K562 (cell line): Measurements from ENCODE around the gene AIFM3. TPM values are rescaled to one million over a fixed set of nuclear protein-coding genes. Genes with fewer than 3 reads are reported as not detected.

ENCODE experiments used
- ATAC-seq: fragments of 200-7000 bp; cut with Tn5 transposase; 3 replicates; pipeline ENCODE4 v1.9.1; 2020; ENCODE audit warnings: moderate library complexity
- BruUV-seq: library from RNA; stranded (reverse); fragments of 400-500 nt; replicated peaks from 2 replicates; lab custom pipeline; 2021; lab: Mats Ljungman, UMichigan
- CTCF ChIA-PET: fragments of 300-600 bp; formaldehyde crosslinking; extraction: SDS; loops from one replicate; lab custom pipeline; 2021; ENCODE audit warnings: low intra/inter-chr PET ratio; lab: Yijun Ruan, JAX
- POLR2A ChIA-PET: fragments of 300-600, 350-650 bp; sonication (Branson Sonifier 250); formaldehyde crosslinking; extraction: SDS; loops from one replicate; lab custom pipeline; 2021; ENCODE audit warnings: antibody characterized with exemption, inconsistent platforms; lab: Yijun Ruan, JAX
- DNase-seq, 4 experiments: peaks; one replicate each; pipeline versions ENCODE4 v3.0.0 to v3.0.0-alpha.2; 2011 to 2018; ENCODE audit warnings: low spot score in 3 of 4, mixed read lengths in 3 of 4; ENCODE audit errors: extremely low read depth in 1 of 4
- FAIRE-seq: peaks from 2 replicates; lab custom pipeline; 2011; peaks lifted over from hg19 to GRCh38; lab: Jason Lieb, UNC
- H2AFZ ChIP-seq: 2 replicates; pipeline ENCODE4 v1.6.0; 2011; ENCODE audit warnings: low read depth, low read length, control low read depth, inconsistent platforms
- H3K27ac ChIP-seq: fragments of 200-600 bp; 3 replicates; pipeline ENCODE4 v1.8.0; 2011; ENCODE audit warnings: low read depth, mild to moderate bottlenecking, control low read depth, inconsistent platforms, low read length, moderate library complexity, mixed read lengths; ENCODE audit errors: extremely low read depth
- H3K27me3 ChIP-seq, 2 experiments: fragments of 300-600 bp in 1 of 2; 2 replicates in 1 of 2; 3 replicates in 1 of 2; pipeline versions ENCODE4 v1.6.0 to v1.8.0; 2011; ENCODE audit warnings: inconsistent platforms in 2 of 2, low read length in 2 of 2, mild to moderate bottlenecking in 1 of 2, mixed read lengths in 1 of 2, moderate library complexity in 1 of 2; ENCODE audit not compliant: control insufficient read depth in 2 of 2, insufficient read depth in 2 of 2
- H3K36me3 ChIP-seq: fragments of 300-600 bp; 3 replicates; pipeline ENCODE4 v1.8.0; 2011; ENCODE audit warnings: mild to moderate bottlenecking, low read length, inconsistent platforms; ENCODE audit not compliant: control insufficient read depth, insufficient read depth
- H3K4me1 ChIP-seq, 2 experiments: fragments of 200-600 bp in 1 of 2; replicated peaks in 1 of 2; 2 replicates in 1 of 2; 3 replicates in 1 of 2; pipeline versions ENCODE4 v1.5.1 to v1.8.0; 2011; ENCODE audit warnings: inconsistent platforms in 2 of 2, low read length in 2 of 2, mild to moderate bottlenecking in 1 of 2, mixed read lengths in 1 of 2, moderate library complexity in 1 of 2; ENCODE audit not compliant: control insufficient read depth in 2 of 2, insufficient read depth in 2 of 2
- H3K4me2 ChIP-seq: 2 replicates; pipeline ENCODE4 v1.6.1; 2011; ENCODE audit warnings: low read length, control low read depth, inconsistent platforms, mixed read lengths; ENCODE audit not compliant: insufficient read depth
- H3K4me3 ChIP-seq: fragments of 200-600 bp; sonication (generic), shearing (Covaris generic); 2 replicates; pipeline ENCODE4 v1.5.1; 2016; ENCODE audit warnings: control low read depth, inconsistent platforms
- H3K79me2 ChIP-seq: fragments of 200-600 bp; 3 replicates; pipeline ENCODE4 v1.8.0; 2011; ENCODE audit warnings: low read length, inconsistent platforms; ENCODE audit not compliant: control insufficient read depth, insufficient read depth
- H3K9ac ChIP-seq, 2 experiments: 2 replicates each; pipeline versions ENCODE4 v1.6.0 to v1.6.1; 2011; ENCODE audit warnings: low read depth in 2 of 2, low read length in 2 of 2, control low read depth in 1 of 2, inconsistent platforms in 1 of 2, mild to moderate bottlenecking in 1 of 2, mixed read lengths in 1 of 2; ENCODE audit not compliant: insufficient read depth in 1 of 2
- H3K9me1 ChIP-seq: one replicate; pipeline ENCODE4 v1.6.0; 2011; ENCODE audit warnings: inconsistent platforms, mild to moderate bottlenecking, low read length, moderate library complexity; ENCODE audit not compliant: control insufficient read depth, insufficient read depth
- H3K9me3 ChIP-seq: replicated peaks from 2 replicates; pipeline ENCODE4 v1.5.1; 2011; ENCODE audit warnings: low read depth, low read length, inconsistent platforms; ENCODE audit not compliant: control insufficient read depth, insufficient read depth
- H4K20me1 ChIP-seq: replicated peaks from 2 replicates; pipeline ENCODE4 v1.6.1; 2011; ENCODE audit warnings: low read length, inconsistent platforms, mixed read lengths; ENCODE audit not compliant: control insufficient read depth, insufficient read depth
- ARID4B ChIP-seq: sonication (generic); formaldehyde crosslinking; IDR thresholded peaks from 2 replicates; pipeline ENCODE4 v1.8.0; 2022; ENCODE audit warnings: mild to moderate bottlenecking, missing genetic modification reagents
- HINFP ChIP-seq: fragments of 450-650 bp; conservative IDR thresholded peaks from 2 replicates; pipeline ENCODE4 v1.6.1; 2016; ENCODE audit warnings: missing genetic modification characterization, low read depth, mild to moderate bottlenecking, control low read depth, missing compliant biosample characterization
- MAX ChIP-seq: sonication (generic); formaldehyde crosslinking; IDR thresholded peaks from 2 replicates; pipeline ENCODE4 v1.9.0; 2022; ENCODE audit warnings: mild to moderate bottlenecking, missing genetic modification reagents
- PTBP1 ChIP-seq: fragments of 200-400 bp; formaldehyde crosslinking; IDR thresholded peaks from 2 replicates; pipeline ENCODE4 v1.6.1; 2017; ENCODE audit warnings: low read depth, low read length
- ZBTB9 ChIP-seq: fragments of 450-650 bp; formaldehyde crosslinking; IDR thresholded peaks from 2 replicates; pipeline ENCODE4 v1.4.0; 2020; ENCODE audit warnings: mild to moderate bottlenecking, moderate library complexity
- ZC3H8 ChIP-seq: fragments of 450-650 bp; IDR thresholded peaks from 2 replicates; pipeline ENCODE4 v1.6.1; 2017
- ZFP1 ChIP-seq: fragments of 450-650 bp; formaldehyde crosslinking; IDR thresholded peaks from 2 replicates; pipeline ENCODE4 v1.4.0; 2020; ENCODE audit warnings: mild to moderate bottlenecking, mixed read lengths
- ZNF140 ChIP-seq: fragments of 250-450 bp; sonication (Bioruptor Pico); IDR thresholded peaks from 2 replicates; pipeline ENCODE4 v1.8.0; 2021; ENCODE audit warnings: moderate library complexity, mild to moderate bottlenecking, inconsistent platforms
- ZNF277 ChIP-seq: fragments of 250-450 bp; sonication (Bioruptor Pico); IDR thresholded peaks from 2 replicates; pipeline ENCODE4 v1.8.0; 2022; ENCODE audit warnings: inconsistent platforms, mild to moderate bottlenecking, moderate library complexity, borderline replicate concordance
- ZNF780A ChIP-seq: fragments of 250-450 bp; sonication (Bioruptor Pico); IDR thresholded peaks from 2 replicates; pipeline ENCODE4 v1.5.0; 2021; ENCODE audit warnings: mild to moderate bottlenecking
- WGBS: fragments of 100-300 bp; shearing (Covaris generic); methylation state at CpG from one replicate; pipeline ENCODE4 v1.1.6; 2016; ENCODE audit warnings: low coverage, mixed read lengths; ENCODE audit not compliant: insufficient coverage; ENCODE audit errors: missing lambda C conversion rate; 5-methylcytosine and 5-hydroxymethylcytosine counted together
- in situ Hi-C: fragments of 300-500 bp; cut with MboI; formaldehyde crosslinking; loops from 4 replicates; pipeline ENCODE4 v1.15.0; 2018; ENCODE audit warnings: inconsistent platforms, mixed read lengths
- intact Hi-C: fragments of 100-400 bp; cut with micrococcal nuclease; formaldehyde crosslinking; loops from 2 replicates; pipeline ENCODE4 v1.14.2; 2022
- polyA plus RNA-seq, 8 experiments: library from polyadenylated mRNA; depleted of rRNA in 4 of 8; stranded (reverse) in 5 of 8; unstranded in 3 of 8; fragments of >200 nt; fragmentation: Nextera tagmentation in 2 of 8; fragmentation: Illumina TruSeq in 1 of 8; extraction: Ambion mirVana in 2 of 8; extraction: Trizol in 1 of 8; gene quantifications; 2 replicates each; pipeline versions ENCODE4 v1.2.1 to v1.2.3, GENCODE V29; 2011 to 2014; ENCODE audit warnings: inconsistent platforms in 1 of 8, missing spikeins in 1 of 8
- total RNA-seq, 7 experiments: library from RNA; depleted of rRNA in 6 of 7; stranded (reverse); fragments of >200 nt in 6 of 7; fragmentation: Illumina TruSeq in 2 of 7; extraction: Trizol in 2 of 7; gene quantifications; 2 replicates each; pipeline versions ENCODE4 v1.2.1 to v1.2.3, GENCODE V29; 2011 to 2021; ENCODE audit warnings: low replicate concordance in 1 of 7

AIFM3 gene
- total and polyA plus RNA-seq, 9 of the 15 experiments (the other 6 are each of a cell fraction or from before 2014, with no cell fraction given): 0.03 to 0.20 (median 0.07) TPM; not detected in 1

GRCh38 chr22:20981787-20982562 is 14.9 kb downstream of the AIFM3 start, which contains the start of gene LZTR1:
Gene LZTR1, plus strand, starts transcription at chr22:20982297. Its CDS starts 75 bp downstream, at chr22:20982372.
- POLR2A ChIA-PET: interaction anchor here (0.6 to 64.4 kb wide), 34 partner anchors 12 to 1538 kb away, joined by 3 to 1556 read pairs (median 4); partner anchors contain the start of genes AIFM3, CRKL, P2RX6 and SLC7A4
- DNase-seq: peak; percentile 99 to 100 (median 100)
- Histone ChIP-seq H3K27ac (peak within 1 kb of the TSS; percentile 86), H4K20me1 (no peaks in the 10 kb centered on the region), H3K79me2 (peaks cover 23% of the 10 kb centered on the region), H3K4me1 (peaks cover 19 to 48% of the 10 kb centered on the region in 2 experiments), H3K27me3 (peaks cover 3 to 9% of the 10 kb centered on the region in 2 experiments; a peak in 3 of 5 replicates), H3K4me3 (peak within 1 kb of the TSS; percentile 54), H3K9me1 (peaks cover 13% of the 10 kb centered on the region), H2AFZ (peak within 1 kb of the TSS; percentile 99), H3K9me3 (peaks cover 11% of the 10 kb centered on the region), H3K9ac (peak within 1 kb of the TSS; percentile 85 to 97), H3K4me2 (peak within 1 kb of the TSS; percentile 92), H3K36me3 (peaks cover 37% of the 10 kb centered on the region)
- under 1% methylated on average over 87 of the region's 87 CpGs for WGBS
- intact Hi-C loops: loop anchor here (1.0 to 5.0 kb wide), 4 partner anchors 20 to 205 kb away; partner anchors contain the start of gene THAP7
- peak; percentile 90 for FAIRE-seq
- CTCF ChIA-PET: interaction anchor here (0.6 to 1.7 kb wide), 5 partner anchors 20 to 124 kb away, joined by 3 to 6 read pairs (median 3); partner anchors contain the start of genes PI4KA, SNAP29 and THAP7
- BruUV-seq: TSS peak; percentile 91
- peak; percentile 96 for ATAC-seq
- in situ Hi-C loops: no loop called here
- no peak; the same call in none of the 2 replicates for TF ChIP-seq ZFP1 (CRISPR knock-in tag)
- TF ChIP-seq HINFP (tag): no peak
- TF ChIP-seq ZC3H8: no peak
- no peak for TF ChIP-seq ARID4B (CRISPR knock-in tag)
- TF ChIP-seq ZNF140 (CRISPR knock-in tag): no peak
- no peak for TF ChIP-seq ZNF277 (CRISPR knock-in tag)
- TF ChIP-seq ZNF780A: no peak
- no peak for TF ChIP-seq PTBP1
- peak; percentile 99 for TF ChIP-seq ZBTB9 (CRISPR knock-in tag)
- TF ChIP-seq MAX (CRISPR knock-in tag): no peak
